H1 (cell line): ENCODE measurements around the gene PPP1R10. TPM values are rescaled to one million over a fixed set of nuclear protein-coding genes. Genes with fewer than 3 reads are reported as not detected.

Experiments used
- ASH2L ChIP-seq: fragments of 200-600, 300-600 bp; sonication (generic); IDR thresholded peaks from one replicate; pipeline ENCODE4 v1.7.1; 2017; ENCODE audit warnings: low read length
- KDM4A ChIP-seq: IDR thresholded peaks from one replicate; pipeline ENCODE4 v1.7.1; 2012; ENCODE audit warnings: low read depth, mild to moderate bottlenecking, moderate library complexity, low read length, inconsistent platforms; ENCODE audit not compliant: severe bottlenecking
- SAP30 ChIP-seq: fragments of 300-600 bp; sonication (generic); IDR thresholded peaks from 2 replicates; pipeline ENCODE4 v1.7.1; 2012; ENCODE audit warnings: low read length, moderate library complexity, mild to moderate bottlenecking, inconsistent platforms; ENCODE audit not compliant: insufficient read depth, insufficient replicate concordance
- SIRT6 ChIP-seq: IDR thresholded peaks from one replicate; pipeline ENCODE4 v1.7.1; 2012; ENCODE audit warnings: low read length, inconsistent platforms
- USF2 ChIP-seq: IDR thresholded peaks from 2 replicates; pipeline ENCODE4 v1.6.1; 2011; ENCODE audit warnings: low read length, improper control_type of control experiment
- polyA plus RNA-seq, 7 experiments: library from polyadenylated mRNA; depleted of rRNA in 3 of 7; stranded (reverse) in 5 of 7; unstranded in 2 of 7; fragments of >200 nt in 5 of 7; fragments of 200-250 nt in 2 of 7; gene quantifications; 1 replicate in 5 of 7; 2 replicates in 1 of 7; 4 replicates in 1 of 7; pipeline versions ENCODE4 v1.2.1 to v1.2.3, GENCODE V29; 2011 to 2013; ENCODE audit warnings: missing spikeins in 2 of 7, mixed read lengths in 2 of 7
- total RNA-seq: library from RNA; stranded (reverse); fragmentation: NEBNext Ultra II Directional; extraction: Animal tissue kit (Norgen Biotek cat#: 25700); gene quantifications from 2 replicates; pipeline ENCODE4 v1.2.1, GENCODE V29; 2021
- TF ChIP-seq, protein P1 (sequence below): fragments of 300-600 bp; sonication (generic); IDR thresholded peaks from 2 replicates; pipeline ENCODE4 v1.7.1; 2012; ENCODE audit warnings: low read length, moderate library complexity, mild to moderate bottlenecking, inconsistent platforms; ENCODE audit not compliant: insufficient replicate concordance

Gene PPP1R10
- total and polyA plus RNA-seq, 2 of the 8 experiments (the other 6 are each of a cell fraction or from before 2014, with no cell fraction given) = 23.9 to 89.1 TPM

DNA sequence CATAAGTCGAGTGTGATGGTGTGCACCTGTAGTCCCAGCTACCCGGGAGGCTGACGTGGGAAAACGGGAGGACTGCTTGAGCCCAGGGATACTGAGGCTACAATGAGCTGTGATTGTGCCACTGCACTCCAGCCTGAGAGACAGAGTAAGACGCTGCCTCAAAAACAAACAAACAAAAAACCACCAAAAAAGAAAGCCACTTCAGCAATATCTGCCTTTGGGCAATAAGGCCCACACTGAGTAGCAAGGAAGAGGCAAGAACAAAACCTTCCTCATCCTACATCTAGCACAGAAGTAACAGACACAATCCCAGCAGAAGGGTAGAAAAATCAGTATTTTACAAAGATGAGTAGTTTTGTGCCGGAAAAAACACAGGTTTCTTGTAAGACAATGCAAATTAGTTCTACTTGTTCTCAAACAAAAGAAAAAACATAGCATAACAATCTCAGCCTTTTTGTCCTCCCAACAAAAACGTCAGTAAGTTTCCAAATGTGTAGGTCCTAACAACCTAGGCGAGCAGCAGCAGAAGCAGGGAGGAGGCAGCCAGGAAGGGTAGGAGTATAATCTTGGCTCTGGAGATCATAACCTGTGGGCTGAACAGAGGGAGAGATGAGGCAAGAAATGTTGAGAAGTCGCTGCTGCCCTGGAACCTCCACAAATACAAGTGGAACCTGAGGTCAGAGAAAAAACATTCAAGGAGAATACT lies 5.7 kb downstream of the PPP1R10 start (continued):
- TF ChIP-seq, protein P1, sequence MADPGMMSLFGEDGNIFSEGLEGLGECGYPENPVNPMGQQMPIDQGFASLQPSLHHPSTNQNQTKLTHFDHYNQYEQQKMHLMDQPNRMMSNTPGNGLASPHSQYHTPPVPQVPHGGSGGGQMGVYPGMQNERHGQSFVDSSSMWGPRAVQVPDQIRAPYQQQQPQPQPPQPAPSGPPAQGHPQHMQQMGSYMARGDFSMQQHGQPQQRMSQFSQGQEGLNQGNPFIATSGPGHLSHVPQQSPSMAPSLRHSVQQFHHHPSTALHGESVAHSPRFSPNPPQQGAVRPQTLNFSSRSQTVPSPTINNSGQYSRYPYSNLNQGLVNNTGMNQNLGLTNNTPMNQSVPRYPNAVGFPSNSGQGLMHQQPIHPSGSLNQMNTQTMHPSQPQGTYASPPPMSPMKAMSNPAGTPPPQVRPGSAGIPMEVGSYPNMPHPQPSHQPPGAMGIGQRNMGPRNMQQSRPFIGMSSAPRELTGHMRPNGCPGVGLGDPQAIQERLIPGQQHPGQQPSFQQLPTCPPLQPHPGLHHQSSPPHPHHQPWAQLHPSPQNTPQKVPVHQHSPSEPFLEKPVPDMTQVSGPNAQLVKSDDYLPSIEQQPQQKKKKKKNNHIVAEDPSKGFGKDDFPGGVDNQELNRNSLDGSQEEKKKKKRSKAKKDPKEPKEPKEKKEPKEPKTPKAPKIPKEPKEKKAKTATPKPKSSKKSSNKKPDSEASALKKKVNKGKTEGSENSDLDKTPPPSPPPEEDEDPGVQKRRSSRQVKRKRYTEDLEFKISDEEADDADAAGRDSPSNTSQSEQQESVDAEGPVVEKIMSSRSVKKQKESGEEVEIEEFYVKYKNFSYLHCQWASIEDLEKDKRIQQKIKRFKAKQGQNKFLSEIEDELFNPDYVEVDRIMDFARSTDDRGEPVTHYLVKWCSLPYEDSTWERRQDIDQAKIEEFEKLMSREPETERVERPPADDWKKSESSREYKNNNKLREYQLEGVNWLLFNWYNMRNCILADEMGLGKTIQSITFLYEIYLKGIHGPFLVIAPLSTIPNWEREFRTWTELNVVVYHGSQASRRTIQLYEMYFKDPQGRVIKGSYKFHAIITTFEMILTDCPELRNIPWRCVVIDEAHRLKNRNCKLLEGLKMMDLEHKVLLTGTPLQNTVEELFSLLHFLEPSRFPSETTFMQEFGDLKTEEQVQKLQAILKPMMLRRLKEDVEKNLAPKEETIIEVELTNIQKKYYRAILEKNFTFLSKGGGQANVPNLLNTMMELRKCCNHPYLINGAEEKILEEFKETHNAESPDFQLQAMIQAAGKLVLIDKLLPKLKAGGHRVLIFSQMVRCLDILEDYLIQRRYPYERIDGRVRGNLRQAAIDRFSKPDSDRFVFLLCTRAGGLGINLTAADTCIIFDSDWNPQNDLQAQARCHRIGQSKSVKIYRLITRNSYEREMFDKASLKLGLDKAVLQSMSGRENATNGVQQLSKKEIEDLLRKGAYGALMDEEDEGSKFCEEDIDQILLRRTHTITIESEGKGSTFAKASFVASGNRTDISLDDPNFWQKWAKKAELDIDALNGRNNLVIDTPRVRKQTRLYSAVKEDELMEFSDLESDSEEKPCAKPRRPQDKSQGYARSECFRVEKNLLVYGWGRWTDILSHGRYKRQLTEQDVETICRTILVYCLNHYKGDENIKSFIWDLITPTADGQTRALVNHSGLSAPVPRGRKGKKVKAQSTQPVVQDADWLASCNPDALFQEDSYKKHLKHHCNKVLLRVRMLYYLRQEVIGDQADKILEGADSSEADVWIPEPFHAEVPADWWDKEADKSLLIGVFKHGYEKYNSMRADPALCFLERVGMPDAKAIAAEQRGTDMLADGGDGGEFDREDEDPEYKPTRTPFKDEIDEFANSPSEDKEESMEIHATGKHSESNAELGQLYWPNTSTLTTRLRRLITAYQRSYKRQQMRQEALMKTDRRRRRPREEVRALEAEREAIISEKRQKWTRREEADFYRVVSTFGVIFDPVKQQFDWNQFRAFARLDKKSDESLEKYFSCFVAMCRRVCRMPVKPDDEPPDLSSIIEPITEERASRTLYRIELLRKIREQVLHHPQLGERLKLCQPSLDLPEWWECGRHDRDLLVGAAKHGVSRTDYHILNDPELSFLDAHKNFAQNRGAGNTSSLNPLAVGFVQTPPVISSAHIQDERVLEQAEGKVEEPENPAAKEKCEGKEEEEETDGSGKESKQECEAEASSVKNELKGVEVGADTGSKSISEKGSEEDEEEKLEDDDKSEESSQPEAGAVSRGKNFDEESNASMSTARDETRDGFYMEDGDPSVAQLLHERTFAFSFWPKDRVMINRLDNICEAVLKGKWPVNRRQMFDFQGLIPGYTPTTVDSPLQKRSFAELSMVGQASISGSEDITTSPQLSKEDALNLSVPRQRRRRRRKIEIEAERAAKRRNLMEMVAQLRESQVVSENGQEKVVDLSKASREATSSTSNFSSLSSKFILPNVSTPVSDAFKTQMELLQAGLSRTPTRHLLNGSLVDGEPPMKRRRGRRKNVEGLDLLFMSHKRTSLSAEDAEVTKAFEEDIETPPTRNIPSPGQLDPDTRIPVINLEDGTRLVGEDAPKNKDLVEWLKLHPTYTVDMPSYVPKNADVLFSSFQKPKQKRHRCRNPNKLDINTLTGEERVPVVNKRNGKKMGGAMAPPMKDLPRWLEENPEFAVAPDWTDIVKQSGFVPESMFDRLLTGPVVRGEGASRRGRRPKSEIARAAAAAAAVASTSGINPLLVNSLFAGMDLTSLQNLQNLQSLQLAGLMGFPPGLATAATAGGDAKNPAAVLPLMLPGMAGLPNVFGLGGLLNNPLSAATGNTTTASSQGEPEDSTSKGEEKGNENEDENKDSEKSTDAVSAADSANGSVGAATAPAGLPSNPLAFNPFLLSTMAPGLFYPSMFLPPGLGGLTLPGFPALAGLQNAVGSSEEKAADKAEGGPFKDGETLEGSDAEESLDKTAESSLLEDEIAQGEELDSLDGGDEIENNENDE = no peak
- no peak for TF ChIP-seq USF2
- no peak for TF ChIP-seq SIRT6
- TF ChIP-seq SAP30 = no peak
- TF ChIP-seq KDM4A = no peak
- TF ChIP-seq ASH2L = no peak
